ENCODE results near the gene TPRKB. TPM values are rescaled to one million over a fixed set of nuclear protein-coding genes. Genes with fewer than 3 reads are reported as not detected.
"Not testable (repeated sequence)": the region's sequence is repeated elsewhere in the genome, so short reads cannot be mapped to it uniquely, and the experiment has no call there.

Gene TPRKB
- total and polyA plus RNA-seq, 2 donors from 2014 or later = 25.3 to 42.2 TPM

DNA sequence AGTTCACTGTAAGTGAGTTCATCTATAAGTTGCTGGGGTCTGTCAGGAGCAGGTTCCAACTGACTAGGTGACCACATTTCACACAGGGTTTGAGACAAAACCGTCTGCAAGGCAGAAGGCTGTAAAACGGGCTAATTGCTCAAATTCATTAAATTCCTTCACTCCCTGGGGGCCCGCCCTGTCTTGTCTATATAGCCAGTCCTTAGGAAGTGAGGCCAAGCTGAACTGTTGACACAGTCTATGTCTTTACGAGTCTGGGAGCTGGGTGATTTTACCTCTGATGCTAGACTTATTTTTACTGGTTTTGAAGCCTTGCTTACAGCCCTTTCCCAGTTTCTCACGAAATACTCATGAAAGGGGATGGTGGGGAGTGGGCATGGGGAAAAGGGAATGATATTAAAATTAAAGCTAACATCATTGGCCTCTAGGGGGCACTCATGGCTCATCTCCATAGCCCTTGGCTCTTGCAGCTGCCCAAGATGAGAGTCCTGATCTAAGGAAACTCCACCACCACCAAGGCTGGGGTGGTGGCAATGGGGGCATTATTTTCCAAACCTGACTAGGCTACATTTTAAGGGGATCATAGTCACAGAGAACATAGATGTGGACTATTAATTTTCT lies 57.1 kb downstream of the TPRKB start:
- H3K4me3 ChIP-seq (ENCODE audit: low read length in 3 of 3); H3K36me3 ChIP-seq (ENCODE audit: control insufficient read depth in 2 of 3, insufficient read depth in 3 of 3, low read length in 3 of 3); H3K27ac ChIP-seq (ENCODE audit: low read depth in 2 of 2, low read length in 2 of 2); H3K9me3 ChIP-seq (ENCODE audit: control insufficient read depth in 2 of 3, insufficient read depth in 1 of 3, low read length in 3 of 3); FAIRE-seq; intact Hi-C loops (cut with DNase I); H3K27me3 ChIP-seq (ENCODE audit: control insufficient read depth, insufficient read depth, low read length); H3K9ac ChIP-seq (ENCODE audit: low read length in 3 of 3); H3K4me1 ChIP-seq (ENCODE audit: control insufficient read depth in 2 of 3, insufficient read depth in 2 of 3, low read depth in 1 of 3, low read length in 3 of 3): not testable (repeated sequence)
- peak; percentile 58 for TF ChIP-seq CTCF (IDR thresholded peaks at IDR 0.05; ENCODE audit: borderline replicate concordance, extremely low read depth, insufficient read depth)
- peak in 2 of 5 donors; percentile 30 to 66 for DNase-seq

Other genes with a start within 250 kb of the TPRKB start
- gene NAT8, start 94.9 kb downstream of the TPRKB start, total RNA-seq = 94.4 TPM
- gene NAT8, start 94.9 kb downstream of the TPRKB start, polyA plus RNA-seq (ENCODE audit: insufficient read depth, low read depth, low replicate concordance) = 1,820 TPM
- gene DUSP11, start 42.8 kb upstream of the TPRKB start, total RNA-seq = 25.5 TPM
- gene DUSP11, start 42.8 kb upstream of the TPRKB start, polyA plus RNA-seq (ENCODE audit: insufficient read depth, low read depth, low replicate concordance) = 19.3 TPM
- not detected for gene C2orf78, start 46.8 kb upstream of the TPRKB start, total RNA-seq
- not detected for gene C2orf78, start 46.8 kb upstream of the TPRKB start, polyA plus RNA-seq (ENCODE audit: insufficient read depth, low read depth, low replicate concordance)
- gene STAMBP, start 91.6 kb upstream of the TPRKB start, total RNA-seq = 34.8 TPM
- 58.9 TPM for gene STAMBP, start 91.6 kb upstream of the TPRKB start, polyA plus RNA-seq (ENCODE audit: insufficient read depth, low read depth, low replicate concordance)
- gene ACTG2, start 155.7 kb upstream of the TPRKB start, total RNA-seq = 13.7 TPM
- 6.6 TPM for gene ACTG2, start 155.7 kb upstream of the TPRKB start, polyA plus RNA-seq (ENCODE audit: insufficient read depth, low read depth, low replicate concordance)
- gene DGUOK, start 189.5 kb upstream of the TPRKB start, total RNA-seq = 44.4 TPM
- gene DGUOK, start 189.5 kb upstream of the TPRKB start, polyA plus RNA-seq (ENCODE audit: insufficient read depth, low read depth, low replicate concordance) = 86.2 TPM
- gene TET3, start 247.6 kb upstream of the TPRKB start, total RNA-seq = 13.1 TPM
- gene TET3, start 247.6 kb upstream of the TPRKB start, polyA plus RNA-seq (ENCODE audit: insufficient read depth, low read depth, low replicate concordance) = 0.52 TPM

Measured in kidney (tissue), 14 donors.